Measurements from ENCODE around the gene PLEKHG7.

DNA sequence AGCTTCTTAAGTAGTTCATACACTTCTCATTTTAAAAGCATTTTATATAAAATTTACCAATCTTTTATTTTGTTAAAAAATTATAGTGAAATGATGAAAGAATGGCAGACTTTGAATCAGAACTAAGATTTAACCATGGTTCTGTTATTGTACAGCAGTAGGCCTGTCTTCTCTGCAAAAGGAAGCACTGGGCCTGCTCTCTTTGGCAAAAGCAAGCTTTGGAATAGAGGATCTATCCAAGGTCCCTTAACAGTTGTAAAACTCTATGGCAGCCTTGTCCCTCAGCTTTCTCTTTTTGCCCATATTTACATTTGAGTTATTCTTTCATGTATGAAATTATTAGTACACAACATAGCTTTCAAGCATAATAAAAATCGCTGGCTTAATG, 82.8 kb downstream of the PLEKHG7 start:
- TF ChIP-seq EZH2 (IDR thresholded peaks at IDR 0.05; ENCODE audit: low read length, unreplicated experiment) (no peak), EZH2phosphoT487 (IDR thresholded peaks at IDR 0.05; ENCODE audit: borderline replicate concordance, low read length) (no peak)
- TF ChIP-seq, protein P1, sequence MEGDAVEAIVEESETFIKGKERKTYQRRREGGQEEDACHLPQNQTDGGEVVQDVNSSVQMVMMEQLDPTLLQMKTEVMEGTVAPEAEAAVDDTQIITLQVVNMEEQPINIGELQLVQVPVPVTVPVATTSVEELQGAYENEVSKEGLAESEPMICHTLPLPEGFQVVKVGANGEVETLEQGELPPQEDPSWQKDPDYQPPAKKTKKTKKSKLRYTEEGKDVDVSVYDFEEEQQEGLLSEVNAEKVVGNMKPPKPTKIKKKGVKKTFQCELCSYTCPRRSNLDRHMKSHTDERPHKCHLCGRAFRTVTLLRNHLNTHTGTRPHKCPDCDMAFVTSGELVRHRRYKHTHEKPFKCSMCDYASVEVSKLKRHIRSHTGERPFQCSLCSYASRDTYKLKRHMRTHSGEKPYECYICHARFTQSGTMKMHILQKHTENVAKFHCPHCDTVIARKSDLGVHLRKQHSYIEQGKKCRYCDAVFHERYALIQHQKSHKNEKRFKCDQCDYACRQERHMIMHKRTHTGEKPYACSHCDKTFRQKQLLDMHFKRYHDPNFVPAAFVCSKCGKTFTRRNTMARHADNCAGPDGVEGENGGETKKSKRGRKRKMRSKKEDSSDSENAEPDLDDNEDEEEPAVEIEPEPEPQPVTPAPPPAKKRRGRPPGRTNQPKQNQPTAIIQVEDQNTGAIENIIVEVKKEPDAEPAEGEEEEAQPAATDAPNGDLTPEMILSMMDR (conservative IDR thresholded peaks at IDR 0.05; ENCODE audit: low read depth, low read length): no peak

Data from PC-3 (cell line).